Glomerular endothelial cell (primary cell): Measurements from ENCODE around the gene HDAC11. TPM values are rescaled to one million over a fixed set of nuclear protein-coding genes. Genes with fewer than 3 reads are reported as not detected.
A peak's percentile ranks its signal among the peaks of the same experiment; 100 is the strongest.
"Not testable (repeated sequence)": the region's sequence is repeated elsewhere in the genome, so short reads cannot be mapped to it uniquely, and the experiment has no call there.

Experiments
- DNase-seq: peaks from one replicate; pipeline ENCODE4 v3.0.0-alpha.2; 2011; ENCODE audit warnings: low read depth, low spot score; ENCODE audit errors: extremely low read depth
- total RNA-seq: library from RNA; depleted of rRNA; stranded (reverse); fragments of >200 nt; gene quantifications from 2 replicates; pipeline ENCODE4 v1.2.3, GENCODE V29; 2015

The HDAC11 gene
- total RNA-seq, 1 donor from 2014 or later, result 11.8 TPM

DNA sequence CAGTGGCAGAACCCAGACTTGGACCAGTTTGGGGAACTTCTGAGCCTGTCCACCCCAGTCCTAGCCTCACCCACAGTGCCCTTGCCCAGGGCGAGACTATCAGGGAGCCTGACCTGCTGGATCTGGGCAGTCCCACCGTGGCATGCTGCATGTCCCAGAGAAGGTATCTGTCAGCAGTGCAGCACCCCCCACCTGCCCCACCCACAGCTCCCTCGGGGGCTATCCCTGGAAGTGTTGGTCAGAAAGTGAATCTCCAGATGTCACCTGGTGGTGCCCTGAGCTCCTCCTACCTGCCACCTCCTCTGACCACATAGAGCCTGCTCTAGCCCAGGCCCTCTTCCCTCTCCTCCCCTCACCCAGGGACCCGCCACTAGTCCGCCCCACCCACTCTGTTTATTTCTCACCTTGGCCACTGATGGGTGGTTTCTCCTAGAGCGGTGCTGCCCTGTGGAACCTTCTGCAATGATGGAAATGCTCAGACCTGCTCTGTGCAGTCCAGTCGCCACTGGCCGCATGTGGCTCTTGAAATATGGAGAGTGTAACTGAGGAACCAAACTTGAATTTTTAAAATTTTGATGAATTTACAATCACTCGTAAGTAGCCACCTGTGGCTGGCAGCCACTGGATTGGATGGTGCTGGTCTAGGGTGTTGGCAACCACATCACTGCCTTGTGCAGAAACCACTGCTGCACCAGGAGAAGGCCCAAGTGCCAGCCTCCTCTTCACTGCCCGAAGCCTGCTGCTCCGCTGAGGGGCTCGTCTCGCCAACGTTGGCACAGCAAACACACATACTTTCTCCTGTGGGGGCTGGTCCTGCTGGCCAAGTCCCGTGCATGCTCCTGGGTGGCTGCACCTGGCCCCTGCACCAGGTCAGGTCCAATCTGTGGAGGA is 13.1 kb downstream of the HDAC11 start:
- DNase-seq, result no peak

DNA sequence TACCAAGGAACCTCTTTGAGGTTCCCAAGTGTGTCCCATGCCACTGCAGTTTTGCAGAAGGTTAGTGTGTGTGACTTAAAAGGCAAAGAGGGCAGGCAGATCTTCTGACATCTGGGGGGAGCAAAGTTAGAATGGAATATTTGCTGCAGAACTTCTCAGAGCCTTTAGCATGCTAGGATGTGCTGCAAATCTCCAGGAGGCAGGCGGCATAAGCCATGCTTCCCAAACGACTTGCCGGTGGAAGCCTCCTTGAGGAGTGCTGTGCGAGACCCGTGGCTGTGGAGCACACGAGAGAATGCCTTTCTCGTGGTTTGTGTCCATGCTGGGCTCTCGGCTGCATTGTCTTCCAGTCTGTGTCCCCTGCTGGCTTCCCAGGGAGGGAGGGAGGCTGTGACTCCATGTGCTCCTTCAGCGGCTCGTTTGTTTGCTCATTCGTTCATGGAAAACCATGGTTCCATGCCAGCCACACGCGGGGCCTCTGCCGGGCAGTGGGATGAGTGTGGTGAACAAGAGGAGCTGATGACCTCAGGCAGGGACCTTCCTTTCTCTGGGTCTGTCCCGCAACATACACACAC is 13.8 kb downstream of the HDAC11 start:
- no peak for DNase-seq

DNA sequence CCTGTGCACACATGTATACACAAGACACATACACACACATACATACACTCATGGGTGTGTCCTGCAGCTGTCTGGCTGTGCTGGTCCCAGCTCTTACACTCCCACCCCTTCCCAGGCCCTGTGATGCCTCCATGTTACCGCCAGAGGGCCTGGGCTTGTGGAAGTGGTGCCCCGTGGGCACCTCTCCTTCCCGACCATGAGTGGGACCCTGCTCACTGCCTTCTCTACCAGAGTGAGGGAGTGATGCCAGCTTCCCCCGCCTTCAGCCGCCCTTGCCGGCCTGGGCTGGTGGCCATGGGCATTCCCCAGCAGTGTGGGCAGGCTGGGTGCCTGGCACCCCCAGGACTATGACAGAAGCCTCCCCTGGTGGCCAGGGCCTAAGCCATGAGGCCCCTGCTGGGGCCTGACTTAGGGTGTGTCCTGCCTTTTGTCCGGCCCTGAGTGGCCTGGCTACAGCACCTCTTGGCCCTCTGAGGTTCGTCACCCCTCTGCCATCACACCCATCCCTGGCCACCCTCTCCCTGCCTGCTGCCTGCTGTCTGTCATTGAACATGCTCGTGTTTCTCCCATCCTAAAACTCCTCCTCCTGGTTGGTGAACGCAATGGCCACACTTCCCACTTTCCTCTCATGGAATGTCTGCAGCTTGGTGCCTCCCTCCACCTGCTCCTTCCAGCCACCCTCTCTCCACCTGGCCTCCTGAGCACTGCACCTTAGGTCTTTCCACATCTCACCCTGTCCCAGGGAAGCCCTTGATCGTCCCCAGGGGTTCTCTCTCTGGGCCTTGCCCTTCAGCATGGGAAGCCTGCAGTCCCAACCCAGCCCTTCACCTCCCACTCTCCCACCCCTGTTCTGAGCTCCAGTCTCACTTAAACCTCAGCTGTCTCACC is 14.6 kb downstream of the HDAC11 start:
- DNase-seq, result no peak

DNA sequence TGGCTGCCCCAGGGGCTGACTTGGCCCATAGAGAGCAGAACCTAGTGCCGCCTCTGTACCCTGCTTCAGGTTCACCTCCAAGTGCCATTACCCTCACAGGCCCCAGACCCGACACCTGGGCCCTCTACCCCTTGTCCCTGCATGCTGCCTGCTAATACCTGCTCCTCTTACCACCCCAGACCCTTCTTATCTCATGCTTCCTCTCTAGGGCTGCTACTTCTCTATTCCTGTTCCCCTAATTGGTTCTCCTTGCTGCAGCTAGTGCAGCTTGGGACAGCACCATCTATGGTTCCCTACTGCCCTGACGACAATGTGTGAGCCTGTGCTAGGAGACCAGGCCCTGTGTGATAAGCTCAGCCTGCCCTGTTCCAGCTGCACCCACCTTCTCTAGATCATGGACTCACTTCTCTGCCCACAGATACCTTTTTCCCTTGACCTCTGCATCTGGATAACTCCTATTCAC is 15.3 kb downstream of the HDAC11 start:
- no peak for DNase-seq

DNA sequence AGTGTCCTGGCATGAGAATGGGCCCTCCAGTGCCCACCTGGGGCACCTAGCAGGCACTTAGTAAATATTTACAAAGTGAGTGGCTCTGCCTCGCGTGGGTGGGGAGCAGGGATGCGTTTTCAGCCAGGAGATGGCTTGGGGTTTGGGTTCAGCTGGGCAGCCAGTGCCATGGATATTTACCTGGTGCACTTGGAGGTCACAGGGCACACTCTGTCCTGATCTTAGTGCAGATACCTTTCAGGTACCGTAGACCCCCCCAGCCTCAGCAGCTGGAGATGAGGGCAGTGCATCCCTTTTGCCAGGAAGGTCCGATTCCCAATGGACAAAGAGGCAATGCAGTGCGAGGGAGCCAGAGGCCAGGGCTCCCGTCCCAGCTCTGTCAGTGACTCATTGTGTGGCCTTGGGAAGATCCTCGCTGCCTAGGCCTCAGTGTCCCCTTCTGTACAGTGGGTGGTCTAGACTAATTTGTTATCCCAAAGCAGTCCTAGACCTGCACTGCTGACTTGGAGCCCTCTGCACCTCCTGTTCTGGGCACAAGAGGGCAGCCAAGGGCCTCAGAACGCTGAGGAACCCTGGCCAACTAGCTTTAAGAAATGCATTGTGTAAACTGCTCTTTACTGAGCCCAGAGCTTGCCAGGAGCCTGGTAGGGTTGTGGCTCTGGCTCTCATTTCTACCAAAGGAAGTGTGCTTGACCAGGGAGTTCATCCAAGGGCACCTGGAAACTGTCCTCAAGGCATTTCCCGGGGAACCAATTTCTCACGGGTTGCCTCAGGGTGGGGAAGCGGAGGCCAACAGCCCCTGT is 16.0 kb downstream of the HDAC11 start:
- DNase-seq, result peak; percentile 29

DNA sequence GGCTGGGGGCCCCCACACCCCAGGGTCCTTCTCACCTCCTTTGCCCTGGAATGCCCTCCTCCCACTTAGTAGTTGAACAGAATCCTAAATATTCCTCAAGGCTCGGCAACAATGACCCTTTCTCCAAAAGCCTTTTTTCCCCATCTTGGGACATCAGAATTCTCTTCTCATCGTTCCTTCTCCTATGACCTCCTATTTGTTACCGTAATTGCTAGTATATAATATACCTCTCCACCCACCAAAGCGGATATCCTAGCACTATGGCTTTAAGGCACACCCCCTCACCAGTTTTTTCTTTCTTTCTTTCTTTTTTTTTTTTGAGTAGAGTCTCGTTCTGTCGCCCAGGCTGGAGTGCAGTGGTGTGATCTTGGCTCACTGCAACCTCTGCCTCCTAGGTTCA is 16.8 kb downstream of the HDAC11 start:
- DNase-seq, result no peak

DNA sequence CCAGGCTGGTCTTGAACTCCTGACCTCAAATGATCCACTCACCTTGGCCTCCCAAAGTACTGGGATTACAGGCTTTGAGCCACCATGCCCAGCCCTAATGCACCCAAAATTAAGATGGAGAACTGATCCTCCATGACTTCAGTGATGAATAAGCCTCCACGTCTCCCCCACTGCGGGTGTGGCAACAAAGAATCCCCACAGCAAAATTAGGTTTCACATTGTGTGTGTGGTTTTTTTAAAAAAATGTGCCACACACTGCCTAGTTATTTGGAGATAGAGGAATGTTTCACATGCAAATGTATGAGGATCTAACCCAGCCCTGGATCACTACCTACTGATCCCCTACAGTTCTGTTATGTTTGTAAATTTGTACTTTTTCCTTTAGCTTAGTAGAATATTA is 17.3 kb downstream of the HDAC11 start:
- no peak for DNase-seq

DNA sequence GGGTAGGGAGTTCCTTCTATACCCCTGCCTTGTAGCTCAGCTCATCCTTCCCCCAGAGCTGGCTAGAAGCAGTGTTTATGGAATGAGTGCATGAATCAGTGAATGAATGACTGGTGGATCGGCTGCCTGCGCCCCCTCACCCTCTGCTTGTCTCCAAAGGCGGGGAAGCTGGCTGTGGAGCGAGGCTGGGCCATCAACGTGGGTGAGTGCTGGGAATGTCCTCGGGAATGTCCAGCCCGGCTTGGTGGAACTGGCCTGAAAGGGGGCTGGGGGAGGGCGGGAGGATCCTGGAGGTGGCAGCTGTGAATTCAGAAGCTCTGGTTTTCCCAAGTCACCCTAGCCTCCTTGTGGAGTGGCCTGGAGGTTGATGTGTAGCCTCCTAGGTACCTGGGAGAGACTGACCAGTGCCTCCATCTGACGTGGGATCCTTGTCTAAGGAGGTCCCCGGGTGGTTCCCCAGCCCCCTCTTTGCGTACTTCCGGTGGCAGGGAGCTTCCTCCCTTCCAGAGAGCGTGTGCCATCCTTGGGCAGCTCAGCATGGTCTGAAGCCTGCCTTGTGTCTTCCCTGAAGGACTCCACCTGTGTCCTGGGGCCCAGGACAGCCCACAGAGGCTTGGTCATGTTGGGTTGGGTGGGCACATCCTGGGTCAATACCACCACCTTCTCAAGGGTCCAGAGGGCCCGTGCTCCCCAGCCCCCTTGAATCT is 18.4 kb downstream of the HDAC11 start:
- DNase-seq, result no peak

DNA sequence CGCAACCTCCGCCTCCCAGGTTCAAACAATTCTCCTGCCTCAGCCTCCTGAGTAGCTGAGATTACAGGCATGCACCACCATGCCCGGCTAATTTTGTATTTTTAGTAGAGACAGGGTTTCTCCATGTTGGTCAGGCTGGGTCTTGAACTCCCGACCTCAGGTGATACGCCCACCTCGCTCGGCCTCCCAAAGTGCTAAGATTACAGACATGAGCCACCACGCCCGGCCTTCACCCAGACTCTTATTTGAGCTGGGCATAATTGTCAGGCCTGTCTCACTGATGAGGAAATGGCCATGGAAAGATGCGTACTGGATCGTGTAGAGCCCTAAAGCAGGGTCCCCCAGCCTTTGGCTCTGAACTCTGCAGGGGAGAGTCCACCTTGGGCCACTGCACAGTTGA is 19.1 kb downstream of the HDAC11 start:
- not testable (repeated sequence) for DNase-seq

DNA sequence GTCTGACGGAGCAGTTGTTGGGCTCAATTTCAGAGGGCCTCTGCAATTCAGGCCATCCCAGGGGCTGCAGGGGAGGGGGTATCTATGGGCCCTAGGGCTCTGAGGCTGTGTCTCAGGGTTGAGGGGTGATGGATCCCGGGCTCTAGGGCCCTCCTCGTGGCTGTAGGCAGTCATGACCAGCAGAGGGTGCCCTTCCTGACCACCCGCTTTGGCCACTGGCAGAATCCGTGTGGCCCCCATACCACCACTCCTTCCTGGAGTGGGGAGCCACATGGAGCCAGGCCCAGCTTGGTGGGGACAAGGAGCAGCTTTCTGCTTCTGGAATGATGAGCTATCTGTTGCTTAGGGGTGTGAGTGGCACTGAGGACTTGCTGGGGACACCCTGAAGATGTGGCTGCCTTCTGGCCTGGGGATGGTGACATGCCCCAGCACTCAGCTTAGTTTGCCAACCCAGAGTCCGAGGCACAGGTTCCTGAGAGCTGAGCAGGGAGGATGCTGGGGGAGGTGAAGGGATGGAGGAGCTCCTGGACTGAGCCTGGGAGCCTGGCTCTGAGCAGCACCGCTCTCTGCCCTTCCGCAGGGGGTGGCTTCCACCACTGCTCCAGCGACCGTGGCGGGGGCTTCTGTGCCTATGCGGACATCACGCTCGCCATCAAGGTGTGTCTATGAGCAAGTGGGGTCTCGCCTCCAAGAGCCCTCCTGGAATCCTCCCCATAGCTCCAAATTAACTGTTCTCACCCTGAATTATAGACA is 20.2 kb downstream of the HDAC11 start:
- no peak for DNase-seq

DNA sequence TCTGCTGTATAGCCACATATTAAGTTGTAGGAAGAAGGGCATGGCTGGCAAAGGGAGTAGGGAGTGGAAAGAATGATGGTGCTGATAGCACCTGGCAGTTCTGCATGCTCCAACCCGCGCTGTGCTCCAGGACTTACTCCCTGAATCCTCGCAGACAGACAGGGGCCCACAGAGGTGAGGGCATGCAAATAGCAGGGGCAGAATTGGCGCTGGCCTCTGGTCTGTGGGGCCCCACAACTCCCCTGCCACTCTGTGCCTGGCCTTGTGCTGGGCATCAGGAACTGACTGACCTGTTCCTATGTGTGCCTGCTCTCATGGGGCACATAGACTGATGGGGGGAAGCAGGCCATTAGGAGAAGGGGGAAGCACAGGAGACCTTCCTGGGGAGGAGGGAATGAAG is 20.9 kb downstream of the HDAC11 start:
- DNase-seq, result no peak

DNA sequence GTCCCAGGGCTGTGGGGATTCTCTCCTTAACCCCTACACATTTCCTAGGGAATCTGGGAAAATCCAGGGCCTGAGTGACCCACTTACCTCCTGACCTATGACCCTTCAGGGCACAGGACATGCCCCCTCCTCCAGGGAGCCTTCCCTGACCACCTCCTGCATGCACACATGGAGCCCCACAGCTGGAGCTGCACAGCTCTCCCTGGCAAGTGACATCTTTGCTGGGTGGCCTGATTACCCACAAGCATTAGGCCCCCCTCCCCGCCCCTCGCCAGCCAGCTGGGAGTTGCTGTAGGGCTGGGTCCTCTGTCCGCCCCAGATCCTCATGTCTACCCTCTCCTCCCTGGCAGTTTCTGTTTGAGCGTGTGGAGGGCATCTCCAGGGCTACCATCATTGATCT is 21.4 kb downstream of the HDAC11 start:
- no peak for DNase-seq

DNA sequence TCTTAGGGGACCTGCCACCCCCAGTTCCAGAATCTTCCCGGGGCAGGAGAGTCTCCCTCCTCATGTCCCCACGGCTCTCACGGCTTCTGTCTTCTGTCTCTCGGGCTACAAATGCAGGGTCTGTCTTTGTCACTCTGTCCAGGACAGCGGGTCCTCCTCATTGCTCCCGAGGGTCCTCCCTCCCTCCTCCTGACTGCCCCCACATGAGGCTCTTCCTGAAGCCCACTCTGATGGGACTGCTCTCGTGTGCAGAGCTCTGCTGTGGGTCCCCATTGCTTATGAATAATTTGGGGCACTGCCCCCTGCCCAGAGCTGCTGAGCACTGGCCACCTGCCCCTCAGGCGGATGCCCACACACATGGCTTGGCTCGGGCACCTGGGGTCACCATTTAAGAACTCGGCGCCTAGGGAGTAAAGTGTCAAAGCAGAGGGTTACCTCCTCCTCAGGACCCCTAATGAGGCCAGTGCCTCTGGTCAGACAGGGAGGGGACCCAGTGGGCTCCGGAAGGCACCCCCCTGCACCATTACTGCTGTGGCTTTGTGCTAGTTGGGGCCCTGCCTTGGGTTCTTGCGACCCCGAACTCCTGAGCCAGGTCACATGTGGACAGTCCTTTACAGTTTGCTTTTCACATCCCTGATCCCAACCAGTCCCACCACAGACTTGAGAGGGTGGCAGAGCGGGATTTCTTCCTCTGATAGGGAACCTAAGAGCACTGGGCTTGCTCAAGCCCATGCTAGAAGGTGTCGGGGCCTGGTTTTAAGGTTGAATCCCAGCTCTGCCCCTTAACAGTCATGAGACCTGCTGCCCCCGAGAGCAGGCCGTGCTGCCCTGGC is 22.1 kb downstream of the HDAC11 start:
- no peak for DNase-seq

DNA sequence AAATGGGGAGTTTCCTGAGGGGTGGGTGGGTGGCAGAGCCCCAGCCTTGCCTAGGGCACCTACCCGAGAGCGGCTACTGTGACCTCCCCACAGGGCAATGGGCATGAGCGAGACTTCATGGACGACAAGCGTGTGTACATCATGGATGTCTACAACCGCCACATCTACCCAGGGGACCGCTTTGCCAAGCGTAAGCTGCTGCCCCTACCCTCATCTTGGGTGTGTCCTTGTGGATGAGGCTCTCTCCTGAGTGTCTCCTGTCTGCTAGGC is 22.6 kb downstream of the HDAC11 start:
- no peak for DNase-seq

DNA sequence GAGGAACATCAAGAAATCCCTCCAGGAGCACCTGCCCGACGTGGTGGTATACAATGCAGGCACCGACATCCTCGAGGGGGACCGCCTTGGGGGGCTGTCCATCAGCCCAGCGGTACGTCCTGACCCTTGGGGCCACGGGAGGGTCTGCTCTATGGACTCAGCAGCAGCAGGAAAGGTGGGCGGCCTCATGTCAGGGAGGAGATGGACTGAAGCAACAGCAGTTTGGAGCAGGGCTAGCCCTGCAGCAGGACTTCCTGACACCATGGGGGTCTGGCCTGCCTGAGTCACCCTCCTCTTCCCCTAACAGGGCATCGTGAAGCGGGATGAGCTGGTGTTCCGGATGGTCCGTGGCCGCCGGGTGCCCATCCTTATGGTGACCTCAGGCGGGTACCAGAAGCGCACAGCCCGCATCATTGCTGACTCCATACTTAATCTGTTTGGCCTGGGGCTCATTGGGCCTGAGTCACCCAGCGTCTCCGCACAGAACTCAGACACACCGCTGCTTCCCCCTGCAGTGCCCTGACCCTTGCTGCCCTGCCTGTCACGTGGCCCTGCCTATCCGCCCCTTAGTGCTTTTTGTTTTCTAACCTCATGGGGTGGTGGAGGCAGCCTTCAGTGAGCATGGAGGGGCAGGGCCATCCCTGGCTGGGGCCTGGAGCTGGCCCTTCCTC is 24.2 kb downstream of the HDAC11 start:
- no peak for DNase-seq

DNA sequence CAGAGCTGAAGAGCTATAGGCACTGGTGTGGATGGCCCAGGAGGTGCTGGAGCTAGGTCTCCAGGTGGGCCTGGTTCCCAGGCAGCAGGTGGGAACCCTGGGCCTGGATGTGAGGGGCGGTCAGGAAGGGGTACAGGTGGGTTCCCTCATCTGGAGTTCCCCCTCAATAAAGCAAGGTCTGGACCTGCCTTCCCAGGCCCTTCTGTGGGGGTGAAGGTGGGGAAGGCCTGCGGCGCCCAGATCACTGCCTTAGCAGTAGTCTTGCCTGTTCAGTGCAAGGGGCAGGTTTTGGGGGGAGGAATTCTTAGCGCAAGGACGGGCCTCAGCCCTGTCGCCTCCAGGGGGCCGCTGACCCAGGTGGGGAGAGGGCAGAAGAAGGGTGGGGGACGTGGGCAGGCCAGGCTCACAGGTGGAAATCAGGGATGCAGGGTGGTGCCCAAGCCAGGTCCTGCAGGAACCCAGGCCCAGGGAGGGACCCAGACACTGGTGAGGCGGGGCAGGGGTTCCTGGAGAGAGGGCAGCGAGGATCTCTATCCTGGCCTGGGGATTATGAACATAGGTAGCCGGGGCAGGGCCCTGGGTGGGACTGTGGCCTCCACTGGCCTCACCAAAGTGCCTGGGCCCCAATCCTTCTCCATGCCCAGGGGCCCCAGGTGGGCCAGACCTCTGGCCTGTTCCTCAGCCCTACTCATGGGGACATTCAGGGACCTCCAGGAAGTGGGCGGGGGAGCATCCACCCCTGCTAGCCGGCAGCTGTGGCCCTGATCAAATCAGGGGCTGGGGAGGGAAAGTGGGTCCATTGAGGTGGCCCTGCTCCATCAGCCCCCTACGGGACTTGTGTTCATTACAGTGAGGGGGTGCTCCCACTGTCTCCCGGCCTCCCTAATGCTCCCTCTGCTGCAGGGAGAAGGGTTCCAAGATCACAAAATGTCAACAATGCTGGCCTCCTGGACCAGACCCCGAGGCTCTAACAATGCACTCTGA is 25.3 kb downstream of the HDAC11 start:
- DNase-seq, result no peak

DNA sequence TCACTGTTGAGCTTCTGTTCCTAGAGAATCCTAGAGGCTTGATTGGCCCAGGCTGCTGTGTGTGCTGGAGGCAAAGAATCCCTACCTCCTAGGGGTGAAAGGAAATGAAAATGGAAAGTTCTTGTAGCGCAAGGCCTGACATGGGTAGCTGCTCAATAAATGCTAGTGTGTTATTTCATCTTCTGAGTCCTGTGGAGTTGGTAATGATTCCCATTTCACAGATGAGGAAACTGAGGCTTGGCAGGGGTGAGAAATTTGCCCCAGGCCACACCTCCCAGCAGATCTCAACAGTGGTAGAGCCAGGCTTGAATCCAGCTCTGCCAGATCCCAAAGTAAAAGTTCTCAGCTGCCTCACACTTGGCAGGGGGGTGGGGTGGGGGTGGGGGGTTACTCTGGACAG is 26.1 kb downstream of the HDAC11 start:
- DNase-seq, result no peak
